Measurements from ENCODE around the gene SMIM10L1.

Gene SMIM10L1

DNA sequence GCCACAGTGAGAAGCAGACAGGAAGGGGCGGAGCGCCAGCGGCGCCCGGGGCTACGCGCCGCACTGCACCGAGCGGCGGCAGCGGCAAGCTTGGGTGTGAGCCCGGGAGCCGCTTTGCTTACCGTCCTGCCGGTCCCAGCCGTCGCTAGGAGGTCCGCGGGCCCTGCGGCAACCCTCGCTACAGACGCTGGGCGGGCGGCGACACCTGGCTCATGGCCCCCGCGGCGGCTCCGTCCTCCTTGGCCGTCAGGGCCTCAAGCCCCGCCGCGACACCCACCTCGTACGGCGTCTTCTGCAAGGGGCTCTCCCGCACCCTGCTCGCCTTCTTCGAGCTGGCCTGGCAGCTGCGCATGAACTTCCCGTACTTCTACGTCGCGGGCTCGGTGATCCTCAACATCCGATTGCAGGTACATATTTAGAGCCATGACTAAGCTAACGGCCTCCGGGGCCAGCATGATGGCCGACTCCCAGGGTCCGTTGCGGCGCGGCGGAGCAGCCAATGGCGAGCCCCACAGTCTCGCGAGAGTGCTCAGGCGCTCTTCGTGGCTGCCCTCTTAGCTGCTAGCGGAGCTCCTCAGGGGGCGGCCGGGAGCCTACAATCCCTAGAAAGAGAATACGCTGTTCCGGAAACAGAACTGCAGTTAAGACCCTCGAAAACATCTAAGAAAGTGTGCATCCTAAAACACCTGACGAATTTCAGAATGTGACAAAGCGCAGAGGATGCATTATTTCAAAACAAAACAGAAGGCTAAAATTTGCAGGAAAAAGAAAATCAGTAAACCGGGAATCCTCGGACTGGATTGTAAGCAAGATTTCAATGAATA lies at the start of gene SMIM10L1:
SMIM10L1 (plus strand) TSS at position 50 of the 824 bp plus-strand sequence; CDS start at position 213, 163 bp downstream.
- DNase-seq (ENCODE audit: low read depth): peak; percentile 78

DNA sequence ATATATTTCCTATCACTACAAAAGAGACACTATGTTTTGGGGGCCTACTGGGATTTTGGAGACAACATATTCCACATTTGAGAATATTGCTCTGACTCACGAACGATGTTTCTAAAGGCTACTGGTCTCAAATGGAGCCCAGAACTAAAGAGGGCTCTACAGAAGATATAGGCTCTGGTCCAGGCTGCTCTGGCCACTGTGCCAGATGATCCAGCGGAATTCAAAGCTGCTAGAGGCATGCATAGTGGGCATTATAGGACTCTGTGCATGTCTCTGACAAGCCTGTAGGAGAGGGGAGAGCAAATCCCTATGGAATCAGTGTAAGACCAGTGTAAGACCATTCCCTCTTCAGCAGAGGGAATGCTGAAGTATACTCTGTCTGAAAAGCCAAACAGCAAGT lies 40.6 kb upstream of the SMIM10L1 start:
- DNase-seq (ENCODE audit: low read depth): no peak

DNA sequence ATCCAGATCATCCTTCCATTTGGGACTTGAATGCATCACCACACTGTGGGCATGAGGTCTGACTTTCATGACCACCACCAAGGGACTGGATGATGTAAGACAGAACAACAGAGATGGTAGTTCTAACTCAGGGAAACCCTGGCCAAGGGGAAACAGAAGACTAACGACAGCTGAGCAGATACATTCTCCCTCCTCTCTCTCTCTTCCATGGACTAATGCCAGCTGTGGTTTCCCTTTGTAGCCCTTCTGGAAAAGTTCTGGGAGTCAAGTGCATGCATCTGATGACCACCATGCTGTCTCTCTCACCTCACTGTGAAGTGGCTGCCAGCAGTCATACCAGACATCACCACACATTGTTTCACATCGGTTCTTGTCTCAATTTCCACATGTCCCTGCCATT lies 40.0 kb upstream of the SMIM10L1 start:
- DNase-seq (ENCODE audit: low read depth): no peak

DNA sequence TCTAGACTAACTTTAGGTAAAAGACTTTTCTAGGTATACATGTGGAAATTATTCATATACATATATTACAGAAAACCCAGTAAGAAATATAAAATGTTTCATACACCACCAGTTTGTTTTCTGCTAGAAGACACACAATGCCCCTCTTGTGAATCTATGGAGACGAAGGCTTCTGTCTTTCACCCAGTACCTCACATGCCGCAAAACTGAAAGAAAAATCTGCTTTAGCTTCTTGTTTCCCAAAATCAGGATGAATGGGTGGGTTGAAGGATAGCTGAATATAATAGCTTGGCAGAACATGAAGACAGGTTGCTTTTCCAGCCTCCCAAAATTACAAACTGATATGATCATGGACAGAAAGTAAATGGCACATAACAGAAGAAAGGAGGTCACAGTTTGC lies 37.8 kb upstream of the SMIM10L1 start:
- no peak for DNase-seq (ENCODE audit: low read depth)

DNA sequence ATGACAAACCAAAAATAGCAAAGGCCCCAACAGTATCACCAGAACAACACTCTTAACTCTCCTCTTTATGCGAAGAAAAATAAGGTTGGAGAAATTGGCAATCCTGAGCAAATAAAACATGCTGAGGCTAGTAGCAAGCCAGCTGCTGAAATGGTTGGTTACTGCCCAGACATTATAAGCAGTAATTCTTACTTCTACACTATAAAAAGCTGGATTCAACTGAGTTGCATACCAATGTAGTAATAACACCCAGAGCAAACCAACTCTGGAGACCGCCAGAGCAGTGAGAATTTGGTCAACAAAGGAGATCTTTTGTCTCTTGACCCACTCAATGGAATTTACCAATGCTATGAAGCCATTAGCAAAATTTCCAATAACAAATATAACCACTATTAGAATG lies 37.2 kb upstream of the SMIM10L1 start:
- no peak for DNase-seq (ENCODE audit: low read depth)

DNA sequence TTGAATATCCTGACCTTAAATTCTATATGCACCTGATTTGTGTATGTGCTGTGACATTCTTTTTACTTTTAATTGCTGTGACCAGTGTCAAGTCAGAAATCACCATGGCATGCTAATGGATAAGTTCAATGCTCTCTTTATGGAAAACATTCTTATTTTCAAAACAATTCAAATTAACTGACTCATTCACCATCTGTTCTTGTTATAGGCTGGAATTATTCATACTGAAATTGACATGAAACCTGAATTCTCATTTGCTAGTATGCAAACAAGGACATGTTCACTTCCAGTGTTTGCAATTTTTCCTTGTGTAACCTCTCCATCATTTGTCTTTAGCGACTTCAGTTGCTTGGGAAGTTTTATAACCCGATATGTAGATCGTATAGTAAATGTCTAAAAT lies 36.7 kb upstream of the SMIM10L1 start, which contains the start of gene TAS2R30:
TAS2R30 (minus strand) TSS at position 340 of the 400 bp plus-strand sequence. CDS start 400 bp downstream, outside the sequence.
- DNase-seq (ENCODE audit: low read depth): no peak

DNA sequence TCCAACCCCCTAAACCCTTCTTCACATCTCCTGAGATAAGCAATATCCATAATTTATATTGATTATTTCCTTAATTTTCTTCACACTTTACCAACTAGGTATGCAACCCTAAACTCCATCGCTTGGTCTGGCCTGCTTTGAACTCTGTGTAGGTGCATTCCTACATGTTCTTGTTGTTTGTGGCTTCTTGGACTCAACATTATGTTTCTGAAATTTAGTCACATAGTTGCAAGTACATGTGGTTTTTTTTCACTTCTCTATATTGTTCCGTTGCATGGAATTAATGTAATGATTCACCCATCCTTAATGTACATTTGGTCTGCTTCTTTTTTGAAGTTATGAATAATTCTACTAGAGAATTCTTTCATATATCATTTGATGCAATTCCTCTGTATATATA lies 34.9 kb upstream of the SMIM10L1 start:
- no peak for DNase-seq (ENCODE audit: low read depth)

DNA sequence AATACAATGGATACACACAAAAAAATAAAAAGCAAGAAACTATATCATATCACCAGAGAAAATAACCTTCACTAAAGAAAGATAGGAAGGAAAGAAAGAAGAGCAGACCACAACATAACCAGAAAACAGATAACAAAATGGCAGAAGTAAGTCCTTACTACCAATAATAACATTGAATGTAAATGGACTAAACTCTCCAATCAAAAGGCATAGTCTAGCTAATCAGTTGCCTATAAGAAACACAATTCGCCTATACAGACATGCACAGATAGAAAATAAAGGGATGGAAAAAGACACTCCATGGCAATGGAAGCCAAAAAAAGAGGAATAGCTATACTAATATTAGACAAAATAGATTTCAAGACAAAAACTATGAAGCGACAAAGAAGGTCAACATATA lies 27.6 kb upstream of the SMIM10L1 start:
- no peak for DNase-seq (ENCODE audit: low read depth)

DNA sequence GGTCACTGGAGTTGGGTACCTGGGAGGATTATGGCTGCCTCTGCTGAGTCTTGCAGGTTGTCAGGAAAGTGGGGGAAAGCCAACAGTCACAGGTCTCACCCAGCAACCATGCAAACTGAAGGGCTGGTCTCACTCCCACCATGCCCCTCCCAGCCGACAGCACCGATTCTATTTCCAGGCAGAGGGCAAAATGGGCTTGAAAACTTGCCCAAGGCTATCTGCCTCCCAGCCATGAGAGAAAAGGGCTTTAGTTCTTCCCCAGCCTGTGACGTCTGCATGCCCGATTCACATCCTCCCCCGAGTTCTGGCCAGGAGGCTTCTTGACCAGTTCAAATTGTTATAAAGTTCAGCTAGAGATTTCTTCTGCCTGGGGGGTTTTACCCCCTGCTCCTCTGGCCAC lies 26.7 kb upstream of the SMIM10L1 start:
- no peak for DNase-seq (ENCODE audit: low read depth)

DNA sequence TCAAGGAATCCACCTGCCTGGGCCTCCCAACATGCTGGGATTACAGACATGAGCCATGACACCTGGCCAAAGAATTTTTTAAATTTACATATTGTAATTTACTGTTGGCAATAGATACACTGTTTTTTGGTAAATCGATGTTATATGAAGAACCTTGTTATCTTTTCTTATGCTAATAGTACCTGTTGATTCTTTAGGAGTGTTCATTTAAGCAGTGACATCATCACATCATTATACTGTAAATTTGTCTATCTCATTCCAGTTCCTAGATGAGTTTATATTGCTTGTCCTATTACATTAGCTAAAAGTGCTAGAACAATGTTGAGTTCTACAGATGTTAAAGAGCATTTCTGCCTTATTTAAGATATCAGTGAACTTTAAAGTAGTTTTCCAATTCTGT lies 23.6 kb upstream of the SMIM10L1 start:
- no peak for DNase-seq (ENCODE audit: low read depth)

DNA sequence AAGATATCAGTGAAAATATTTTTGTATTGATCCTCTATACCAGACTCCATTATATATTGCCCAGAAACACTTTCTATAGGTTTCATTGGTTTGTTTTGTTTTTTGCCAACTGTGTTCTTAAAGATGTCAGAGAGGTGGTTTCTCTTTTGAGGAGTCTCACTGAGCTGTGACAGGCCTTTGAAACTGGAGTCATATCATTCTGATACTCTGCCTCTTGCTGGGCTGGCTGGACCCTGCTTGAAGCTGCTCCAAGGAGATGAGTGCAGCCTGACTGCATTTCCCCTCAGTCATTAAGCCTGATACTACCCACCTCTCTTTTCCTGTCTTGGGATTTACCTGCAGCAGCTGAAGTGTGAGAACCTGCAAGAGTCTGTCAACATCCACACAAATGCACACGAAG lies 20.2 kb upstream of the SMIM10L1 start:
- DNase-seq (ENCODE audit: low read depth): no peak

DNA sequence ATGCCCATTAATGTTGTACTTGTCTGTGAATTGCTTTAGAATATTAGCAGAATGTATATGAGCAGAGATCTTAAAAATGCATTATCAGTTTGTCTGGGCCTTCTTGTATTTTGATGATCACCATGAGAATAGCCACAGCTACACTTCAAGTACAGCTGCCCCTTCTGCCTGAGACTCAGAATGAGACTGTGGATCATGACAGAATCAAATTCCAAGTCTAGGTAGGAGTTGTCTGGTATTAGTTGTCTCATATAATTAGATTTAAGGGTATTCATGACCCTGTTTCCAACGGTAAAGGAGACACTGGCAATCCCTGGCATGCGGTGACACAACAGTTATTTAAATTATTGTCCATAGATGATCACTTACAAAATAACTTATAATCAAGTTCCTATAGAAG lies 18.3 kb upstream of the SMIM10L1 start:
- no peak for DNase-seq (ENCODE audit: low read depth)

DNA sequence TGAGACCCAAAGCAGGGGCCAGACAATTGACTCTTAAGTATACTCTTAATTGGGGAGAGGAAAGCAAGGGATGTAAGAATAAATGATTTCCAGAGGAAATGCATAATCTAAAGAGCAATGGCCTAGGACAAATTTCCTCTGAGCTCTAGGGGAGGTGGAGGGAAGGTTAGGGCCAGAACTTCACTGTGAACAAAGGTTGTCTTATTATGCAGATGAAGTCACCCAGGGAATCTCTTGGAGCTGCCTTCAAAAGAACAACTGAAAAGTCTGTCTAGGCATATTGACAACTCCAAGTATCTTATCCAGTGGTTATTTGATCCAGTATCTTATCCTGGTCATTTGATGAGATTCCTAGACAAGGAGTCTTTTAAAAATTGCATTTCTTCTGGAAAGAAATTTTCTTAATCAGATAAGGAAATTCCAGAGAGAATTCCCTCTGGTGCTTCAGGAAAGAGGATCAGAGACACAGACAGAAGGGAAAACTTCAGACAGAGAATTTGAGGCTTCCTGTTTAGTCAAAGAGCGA lies 16.5 kb upstream of the SMIM10L1 start:
- no peak for DNase-seq (ENCODE audit: low read depth)

DNA sequence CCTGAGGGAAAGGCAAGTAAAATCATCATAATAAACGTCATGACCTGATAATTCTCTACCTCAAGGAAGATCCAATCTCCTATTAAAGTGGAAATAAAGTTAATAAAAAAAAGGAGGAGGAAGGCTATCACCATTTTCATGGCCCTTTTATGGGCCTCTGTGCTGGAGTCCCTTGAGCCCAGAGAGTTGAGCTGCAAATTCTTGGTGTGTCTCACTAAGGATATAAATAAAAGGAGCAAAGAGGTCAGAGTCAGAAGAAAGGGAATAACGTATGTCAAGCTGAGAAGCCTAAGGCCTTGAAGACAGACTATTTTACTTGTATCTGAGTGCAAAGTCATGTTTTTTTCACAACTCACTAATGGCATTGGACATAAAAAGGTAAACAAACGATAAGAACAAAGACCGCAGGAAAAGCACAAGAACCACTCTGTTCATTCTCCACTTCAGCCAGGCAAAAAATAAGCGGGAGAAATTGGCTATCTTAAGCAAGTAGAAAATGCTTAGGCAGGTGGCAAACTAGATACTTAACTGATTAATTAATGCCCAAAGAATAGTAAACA lies 12.0 kb upstream of the SMIM10L1 start:
- no peak for DNase-seq (ENCODE audit: low read depth)

DNA sequence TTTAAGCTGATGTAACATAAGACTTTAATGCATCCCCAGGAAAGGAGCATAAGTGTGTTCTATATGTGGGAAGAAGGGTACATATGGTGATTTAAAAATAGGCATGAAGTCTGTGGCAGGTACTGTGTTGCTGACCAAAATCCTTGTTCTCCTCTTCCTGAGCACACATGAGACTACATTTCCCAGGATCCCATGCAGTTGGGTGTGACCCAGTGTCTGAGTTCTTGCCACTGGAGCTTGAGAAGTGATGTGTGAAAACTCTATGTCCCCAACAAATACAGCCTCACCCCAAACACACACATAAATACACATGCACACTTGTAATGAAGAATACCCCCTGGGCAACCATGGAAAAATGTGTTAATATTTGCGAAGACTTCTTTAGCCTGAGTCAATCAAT lies 8.5 kb upstream of the SMIM10L1 start:
- DNase-seq (ENCODE audit: low read depth): no peak

DNA sequence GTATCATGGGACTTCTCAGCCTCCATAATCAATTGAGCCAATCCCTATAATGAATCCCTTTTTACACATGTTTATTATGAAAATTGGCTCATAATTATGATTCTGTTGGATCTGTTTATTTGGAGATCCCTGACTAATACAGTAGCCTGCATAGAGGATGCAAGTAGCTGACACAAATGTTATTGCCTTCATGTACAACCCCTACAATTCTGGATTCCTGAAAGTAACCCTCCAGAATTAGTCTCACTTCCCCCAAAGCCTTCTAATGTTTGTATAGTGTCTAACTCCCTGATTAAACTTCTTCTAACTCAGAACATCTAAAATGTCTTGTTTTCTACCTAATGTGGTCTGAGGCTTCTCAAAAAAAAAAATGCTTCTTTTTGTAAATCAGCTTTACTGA lies 6.6 kb upstream of the SMIM10L1 start:
- DNase-seq (ENCODE audit: low read depth): no peak

DNA sequence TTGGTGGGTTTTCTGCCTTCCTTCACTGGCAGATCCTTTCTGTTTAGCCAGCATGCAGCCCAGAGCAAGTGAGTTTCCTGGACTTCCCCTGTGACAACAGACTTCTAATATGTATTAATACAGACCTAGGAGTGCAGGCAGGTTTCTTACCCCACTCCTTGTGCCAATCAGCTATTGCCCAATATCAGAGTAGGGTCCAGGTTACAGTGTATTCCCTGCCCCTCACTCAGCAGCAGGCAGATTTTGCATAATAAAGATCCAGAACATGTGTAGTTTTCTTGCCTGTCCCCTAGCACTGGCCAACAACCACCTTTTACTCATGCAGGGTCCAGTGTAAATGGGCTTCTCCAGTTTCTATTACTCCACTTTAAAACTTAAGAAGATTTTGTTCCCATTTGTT lies 4.7 kb upstream of the SMIM10L1 start:
- DNase-seq (ENCODE audit: low read depth): no peak

DNA sequence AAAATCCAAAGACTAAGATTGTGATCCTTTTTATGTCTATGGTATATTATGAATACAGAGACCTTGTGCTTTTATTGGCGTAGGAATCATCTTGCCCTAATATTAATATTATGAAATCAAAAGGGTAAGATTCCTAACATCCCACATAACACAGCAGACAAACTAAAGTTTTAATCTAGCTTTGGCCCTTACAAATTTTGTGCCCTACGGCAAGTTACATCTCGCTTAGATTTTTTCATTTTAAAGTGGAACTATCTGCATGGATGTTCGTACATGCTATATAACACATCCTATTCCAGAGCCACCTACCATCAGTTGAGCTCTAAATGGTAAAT lies 217 bp upstream of the SMIM10L1 start:
- no peak for DNase-seq (ENCODE audit: low read depth)

DNA sequence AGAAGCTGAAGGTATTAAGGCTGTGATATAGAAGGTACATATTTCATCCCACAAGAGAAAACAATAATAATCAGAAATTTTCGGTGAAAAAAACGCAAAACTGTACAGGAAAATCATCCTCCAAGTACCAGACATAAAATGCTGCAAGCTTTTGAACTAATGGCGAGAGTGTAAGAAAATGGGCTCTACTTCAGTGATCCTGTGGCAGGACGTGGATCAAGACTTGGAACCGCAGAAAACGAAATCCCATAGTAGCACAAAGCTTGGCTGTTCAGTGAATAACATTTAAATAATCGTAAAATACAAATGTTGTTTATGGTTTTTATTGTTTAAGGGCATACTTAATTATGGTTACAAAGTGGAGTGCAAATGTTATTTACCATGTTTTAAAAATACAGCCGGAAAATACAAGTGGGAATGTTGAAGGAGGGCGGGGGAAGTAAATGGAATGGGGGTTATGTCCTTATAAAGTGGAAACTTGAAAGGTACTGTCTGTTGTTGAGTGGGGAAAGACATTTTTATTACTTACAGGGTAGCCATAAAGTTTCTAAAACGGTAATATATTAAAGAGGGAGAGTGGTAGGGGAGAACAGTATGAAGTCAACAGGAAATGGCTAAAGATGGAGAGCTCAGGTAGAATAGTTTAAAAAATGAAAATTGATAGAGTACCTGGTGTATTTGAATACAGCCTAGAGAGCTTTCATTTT lies 1.1 kb downstream of the SMIM10L1 start:
- no peak for DNase-seq (ENCODE audit: low read depth)

DNA sequence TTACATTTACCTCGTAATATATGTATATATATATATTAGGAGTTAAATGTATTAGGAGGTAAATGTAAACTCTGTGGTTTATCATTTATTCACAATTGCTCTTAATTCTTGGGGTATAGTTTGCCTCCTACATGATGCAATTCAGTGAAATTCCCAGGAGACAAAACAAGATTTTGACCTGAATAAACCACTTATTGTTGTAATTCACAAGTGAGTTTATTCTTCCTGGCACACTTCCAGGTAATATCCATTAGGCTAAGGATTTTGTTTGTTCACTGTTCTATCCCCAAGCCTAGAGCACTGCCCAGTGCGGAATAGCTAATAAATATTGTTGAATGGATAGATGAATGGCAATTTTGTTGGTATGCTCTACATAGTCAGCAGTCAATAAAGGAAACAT lies 3.0 kb downstream of the SMIM10L1 start:
- no peak for DNase-seq (ENCODE audit: low read depth)

DNA sequence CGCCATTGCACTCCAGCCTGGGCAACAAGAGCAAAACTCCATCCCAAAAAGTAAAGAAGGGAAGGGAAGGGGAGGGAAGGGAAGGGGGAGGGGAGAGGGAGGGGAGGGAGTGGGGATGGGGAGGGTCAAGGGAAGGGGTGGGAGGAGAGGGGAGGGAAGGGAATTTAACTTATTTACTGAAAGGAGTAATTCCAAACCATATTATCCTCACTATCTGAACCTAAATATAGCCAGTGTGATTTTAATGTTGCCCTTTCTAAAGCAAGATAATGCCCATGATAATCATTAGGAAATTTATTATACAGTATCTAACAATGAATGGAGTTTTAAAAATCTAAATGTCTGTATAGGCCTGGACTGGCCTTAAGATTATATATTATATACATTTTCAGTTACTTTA lies 7.3 kb downstream of the SMIM10L1 start:
- no peak for DNase-seq (ENCODE audit: low read depth)

DNA sequence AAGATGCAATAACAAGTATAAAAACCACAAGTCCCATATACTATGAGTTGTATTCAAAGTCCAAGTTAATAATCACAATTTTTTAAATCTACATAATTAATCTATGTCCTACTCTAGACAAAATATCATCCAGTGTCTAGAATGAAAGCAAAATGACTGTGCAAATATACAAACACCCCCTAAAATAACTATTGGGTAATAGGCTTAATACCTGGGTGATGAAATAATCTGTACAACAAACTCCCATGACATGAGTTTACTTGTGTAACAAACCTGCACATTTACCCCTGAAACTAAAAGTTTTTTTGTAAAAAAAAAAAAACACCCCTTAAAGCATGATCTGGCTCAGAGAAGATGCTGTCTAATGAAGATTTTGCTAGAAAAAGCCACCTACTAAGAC lies 11.5 kb downstream of the SMIM10L1 start:
- no peak for DNase-seq (ENCODE audit: low read depth)

DNA sequence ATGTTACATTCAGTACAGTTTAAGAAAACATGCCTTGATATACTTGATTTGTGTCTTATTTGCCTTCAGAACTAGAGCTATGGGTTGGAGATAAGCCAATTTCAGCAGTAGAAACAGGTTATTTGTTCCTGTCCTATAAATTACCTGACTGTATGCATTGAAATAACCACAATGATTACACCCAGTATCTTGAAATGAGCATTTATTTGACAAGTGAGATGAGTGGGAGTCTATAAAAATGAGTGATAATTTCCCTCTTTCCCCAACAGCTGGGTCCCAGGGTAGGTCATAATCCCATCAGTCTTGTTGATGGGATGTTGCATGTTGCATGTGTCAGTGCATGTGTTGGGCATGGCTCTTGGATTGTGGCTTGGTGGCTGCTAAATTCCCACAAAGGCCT lies 12.0 kb downstream of the SMIM10L1 start:
- no peak for DNase-seq (ENCODE audit: low read depth)

Measured in activated T-cell treated with anti-CD3 and anti-CD28 coated beads for 1 hour (primary cell).